Retina (tissue), 1 donor: ENCODE results near the gene SMG6.
A peak's percentile ranks its signal among the peaks of the same experiment; 100 is the strongest.

ENCODE experiments used
- DNase-seq: peaks from one replicate; pipeline ENCODE4 v3.0.0-alpha.2; 2016

The SMG6 gene

GRCh38 chr17:2093349-2093748 is 210.2 kb downstream of the SMG6 start:
- DNase-seq: no peak

- no peak for DNase-seq
Observed at GRCh38 chr17:2092253-2092652, 211.3 kb downstream of the SMG6 start.

DNA sequence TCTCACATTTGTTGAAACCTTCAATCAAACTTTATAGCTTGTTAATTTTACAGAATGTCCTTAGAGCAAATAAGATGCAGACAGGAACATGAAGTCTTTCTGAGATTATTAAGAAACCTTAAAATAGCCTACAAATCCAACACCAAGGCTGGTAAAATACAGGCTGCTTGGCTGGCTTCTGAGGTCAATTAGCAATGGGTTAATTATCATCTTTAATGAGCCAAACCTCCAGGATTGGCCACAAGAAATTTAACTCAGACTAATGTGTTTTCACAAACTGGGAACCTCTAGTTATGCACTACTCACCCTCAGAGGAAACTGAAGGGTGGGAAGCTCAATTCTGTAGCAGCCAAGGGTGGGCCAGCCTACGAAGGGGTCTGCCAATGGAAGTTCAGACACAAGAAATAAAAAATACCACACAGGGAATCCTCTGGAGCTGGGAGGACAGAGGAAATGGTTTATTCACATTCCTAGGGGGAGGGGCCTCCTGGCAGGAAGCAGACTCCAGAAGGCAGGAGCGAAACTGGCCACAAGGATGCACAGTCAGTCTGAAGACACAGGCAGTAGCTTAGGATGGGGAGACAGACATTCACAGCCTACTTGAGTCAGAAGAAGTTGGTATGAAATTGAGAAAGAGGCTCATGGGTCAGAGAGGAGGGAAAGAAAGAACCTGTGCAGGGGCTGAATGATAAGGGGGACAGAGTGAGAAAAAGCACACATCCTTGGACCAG is 212.6 kb downstream of the SMG6 start:
- no peak for DNase-seq

DNA sequence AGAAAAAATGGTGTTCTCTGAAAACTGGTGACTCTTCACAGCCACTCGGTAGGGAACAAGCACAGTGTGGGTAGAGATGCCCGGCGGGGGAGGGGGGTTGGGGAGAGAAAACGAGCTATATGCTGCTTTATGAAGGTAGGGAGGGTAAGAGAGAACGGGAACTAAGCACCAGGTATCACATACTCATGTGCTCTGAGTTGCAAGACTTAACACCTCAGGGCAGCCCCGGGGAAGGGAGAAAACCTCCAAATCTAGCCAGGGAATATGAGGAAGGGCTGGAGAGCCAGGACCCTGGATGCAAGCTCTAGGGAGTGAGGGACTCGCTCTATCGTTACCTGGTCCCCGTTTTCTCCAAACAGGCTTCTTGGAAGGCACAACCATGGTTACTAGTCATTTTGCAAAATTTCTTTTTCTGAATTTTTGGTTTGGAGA is 213.4 kb downstream of the SMG6 start:
- no peak for DNase-seq

GRCh38 chr17:2089021-2089422 is 214.6 kb downstream of the SMG6 start:
- DNase-seq: peak; percentile 30

DNA sequence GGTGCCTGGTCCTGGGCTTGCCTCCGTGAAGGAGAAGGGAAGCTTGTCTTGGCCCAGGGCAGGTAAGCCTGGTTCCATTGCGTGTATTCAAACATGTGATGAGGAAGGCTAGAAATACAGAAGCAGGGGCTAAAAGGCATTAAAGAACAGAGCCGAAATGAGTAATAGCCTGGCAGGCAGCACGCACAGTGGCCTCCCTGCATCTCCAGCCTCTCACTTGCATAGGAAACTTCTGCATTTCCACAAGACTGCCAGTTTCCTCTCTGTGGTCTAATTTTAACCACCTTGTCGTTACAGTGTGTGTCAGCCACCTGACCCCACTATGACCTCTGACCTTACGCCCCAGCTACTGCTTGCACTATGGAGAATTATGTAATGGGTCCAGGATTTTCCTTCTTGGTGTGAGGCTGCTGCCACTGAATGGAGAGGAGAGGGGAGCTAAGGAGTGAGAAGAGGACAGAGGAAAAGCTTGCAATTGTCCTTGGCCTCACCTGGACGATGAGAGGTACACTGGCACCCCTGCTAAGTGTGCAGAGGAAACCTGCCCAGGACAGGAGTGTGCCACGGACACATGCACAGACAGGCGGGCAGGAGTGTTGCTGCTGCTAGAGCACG is 215.9 kb downstream of the SMG6 start:
- DNase-seq: no peak

- DNase-seq: no peak
Observed at GRCh38 chr17:2086306-2086705, 217.3 kb downstream of the SMG6 start.

- no peak for DNase-seq
Observed at GRCh38 chr17:2085648-2085949, 218.0 kb downstream of the SMG6 start.

DNA sequence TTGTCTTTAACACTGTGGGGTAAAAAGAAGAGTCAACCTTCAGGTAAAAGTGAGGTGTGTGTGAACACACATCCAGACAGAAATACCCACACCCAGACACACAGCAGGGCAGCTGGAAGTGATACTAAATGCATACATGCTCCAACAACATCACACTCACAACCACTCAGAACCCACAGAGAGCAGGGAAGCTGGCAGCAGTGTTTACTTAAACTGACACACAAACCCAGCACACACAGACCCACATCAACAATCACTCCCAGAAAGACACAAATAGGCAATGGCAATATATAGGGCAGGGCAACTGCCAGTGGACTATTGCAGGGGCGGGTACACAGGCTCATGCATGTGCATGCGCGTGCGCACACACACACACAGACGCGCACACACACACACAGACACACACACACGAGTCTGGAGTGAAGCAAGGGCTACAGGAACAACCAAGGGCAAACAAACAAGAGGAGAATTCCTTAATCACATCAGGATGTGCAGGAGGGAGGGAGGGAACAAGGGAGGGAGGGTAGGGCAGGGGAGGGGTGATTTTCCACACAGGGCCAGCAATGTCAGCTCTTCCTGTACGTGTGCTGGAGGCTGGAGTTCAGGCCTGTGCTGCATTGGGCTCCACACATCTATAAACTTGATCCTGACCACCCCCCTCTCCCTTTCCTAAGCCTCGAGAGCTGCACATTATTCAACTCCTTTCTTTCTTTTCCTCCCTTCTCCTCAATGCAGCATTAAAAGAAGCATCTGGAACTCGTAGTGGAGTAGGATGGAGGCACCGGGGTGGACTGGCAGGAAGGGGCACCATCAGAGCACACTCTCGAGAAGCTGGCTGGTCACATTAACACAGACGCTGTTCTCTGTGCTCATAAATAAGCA is 218.6 kb downstream of the SMG6 start:
- no peak for DNase-seq

- no peak for DNase-seq
Observed at GRCh38 chr17:2084036-2084765, 219.4 kb downstream of the SMG6 start.

- DNase-seq: no peak
Observed at GRCh38 chr17:2083613-2084035, 220.0 kb downstream of the SMG6 start.

GRCh38 chr17:2082003-2082781 is 221.4 kb downstream of the SMG6 start:
- DNase-seq: no peak

- no peak for DNase-seq
Observed at GRCh38 chr17:2081564-2081963, 222.0 kb downstream of the SMG6 start.

DNA sequence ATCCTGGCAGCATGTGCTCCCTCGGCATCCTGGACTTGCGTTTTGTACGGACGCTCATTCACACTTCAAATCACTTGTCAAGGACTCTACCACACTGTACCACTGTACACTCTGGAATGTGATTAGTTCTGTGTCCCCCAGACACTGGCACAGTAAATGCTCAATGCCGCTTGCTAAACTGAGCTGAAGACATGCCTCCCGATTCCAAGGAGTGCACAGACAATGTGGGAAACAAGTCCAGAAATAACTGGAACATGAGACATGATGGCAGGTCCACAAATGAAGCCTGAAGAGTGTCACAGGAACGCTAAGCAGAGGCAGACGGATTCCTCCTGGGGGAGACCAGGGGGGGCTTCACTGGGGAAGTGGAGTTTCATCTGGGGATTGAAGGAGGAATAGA is 226.5 kb downstream of the SMG6 start:
- DNase-seq: no peak

DNA sequence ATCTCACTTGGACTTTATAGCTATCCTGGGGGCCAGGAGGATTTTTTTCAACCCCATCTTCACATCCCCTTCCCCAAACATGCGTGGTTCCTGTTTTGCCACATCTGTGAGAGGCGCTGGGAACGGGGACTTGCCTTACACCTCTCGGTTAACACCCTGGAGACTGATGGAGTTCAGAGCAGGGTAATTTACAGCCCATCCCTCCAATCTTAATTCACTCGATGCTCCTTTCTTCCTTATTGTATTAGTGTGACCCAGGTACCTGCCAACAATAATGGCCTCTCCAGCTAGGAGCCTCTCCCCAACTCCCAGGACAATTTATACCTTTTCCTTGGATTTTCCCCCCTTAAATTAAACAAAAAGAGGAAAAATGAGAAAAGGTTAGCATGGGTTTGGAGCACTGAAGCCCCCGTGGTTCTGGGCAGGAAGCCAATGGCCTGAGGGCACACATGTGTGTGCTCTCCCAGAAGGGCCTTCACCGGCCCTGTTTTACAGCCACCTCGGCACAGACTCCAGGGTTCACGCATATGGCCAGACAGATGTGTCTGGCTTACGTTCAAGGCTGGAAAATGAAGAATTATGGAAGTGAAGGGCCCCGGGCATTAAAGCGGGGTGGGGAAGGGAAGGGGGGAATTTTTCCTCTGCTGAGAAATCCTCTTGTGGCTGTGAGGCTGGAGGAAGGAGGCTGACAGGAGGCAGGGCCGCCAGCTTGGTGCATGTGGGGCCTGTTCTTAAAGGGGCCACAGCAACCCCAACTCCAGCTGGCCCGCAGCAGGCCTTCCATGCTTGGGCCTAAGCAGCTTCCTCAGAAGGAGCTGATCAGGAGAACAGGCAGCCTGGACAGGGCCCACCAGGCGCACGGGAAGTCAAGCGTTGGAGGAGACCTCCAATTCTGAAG is 227.2 kb downstream of the SMG6 start:
- DNase-seq: peak; percentile 43

- DNase-seq: peak; percentile 30
Observed at GRCh38 chr17:2075336-2076086, 228.1 kb downstream of the SMG6 start.

DNA sequence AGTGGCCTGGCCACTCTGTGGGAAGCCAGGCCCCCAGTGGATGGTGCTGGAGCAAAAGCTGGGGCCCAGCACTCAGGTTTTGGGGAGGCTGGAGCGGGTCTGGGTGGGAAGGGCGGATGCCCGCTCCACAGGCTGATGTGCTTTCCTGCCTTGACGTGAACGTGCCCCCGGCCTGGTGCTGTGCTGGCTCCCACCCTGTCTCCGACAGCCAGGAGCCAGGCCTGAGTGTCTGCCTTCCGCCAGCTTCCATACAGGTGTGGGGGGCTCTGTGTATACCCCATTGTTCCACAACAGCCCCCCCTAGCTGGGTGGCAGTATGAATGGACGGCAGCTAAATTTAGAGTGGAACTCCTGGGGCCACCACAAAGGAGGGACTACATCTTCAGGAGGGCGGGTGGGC is 228.7 kb downstream of the SMG6 start:
- DNase-seq: no peak

- DNase-seq: no peak
Observed at GRCh38 chr17:2071455-2072281, 231.9 kb downstream of the SMG6 start.

GRCh38 chr17:2071024-2071385 is 232.6 kb downstream of the SMG6 start:
- no peak for DNase-seq
